GM12878 (cell line): ENCODE results near the gene BTNL2. TPM values are rescaled to one million over a fixed set of nuclear protein-coding genes. Genes with fewer than 3 reads are reported as not detected.

Source experiments
- ATAC-seq: fragments of 200-7000 bp; cut with Tn5 transposase; 3 replicates; pipeline ENCODE4 v1.9.1; 2020; ENCODE audit warnings: mild to moderate bottlenecking, moderate library complexity
- BruUV-seq: library from RNA; stranded (reverse); fragments of 400-500 nt; replicated peaks from 2 replicates; lab custom pipeline; 2021; lab: Mats Ljungman, UMichigan
- CTCF ChIA-PET: fragments of 300-600 bp; sonication (Branson Sonifier 250); formaldehyde crosslinking; extraction: SDS; loops from one replicate; lab custom pipeline; 2021; ENCODE audit warnings: inconsistent platforms; lab: Yijun Ruan, JAX
- POLR2A ChIA-PET: fragments of 350-600 bp; formaldehyde crosslinking; extraction: SDS; loops from one replicate; lab custom pipeline; 2021; ENCODE audit warnings: inconsistent platforms; lab: Charles Lee
- RAD21 ChIA-PET: fragments of 300-600 bp; sonication (Branson Sonifier 250); formaldehyde crosslinking; loops from one replicate; lab custom pipeline; 2023; ENCODE audit warnings: antibody characterized with exemption; ENCODE audit not compliant: unreplicated experiment; lab: Charles Lee
- SMC1A ChIA-PET: fragments of 300-600 bp; sonication (Branson Sonifier 250); formaldehyde crosslinking; loops from one replicate; lab custom pipeline; 2023; ENCODE audit not compliant: unreplicated experiment, uncharacterized antibody; lab: Charles Lee
- DNase-seq: peaks from one replicate; pipeline ENCODE4 v3.0.0-alpha.2; 2011; ENCODE audit warnings: low read depth, low spot score
- FAIRE-seq: peaks from 3 replicates; lab custom pipeline; 2011; peaks lifted over from hg19 to GRCh38; lab: Jason Lieb, UNC
- H2AFZ ChIP-seq: 2 replicates; pipeline ENCODE4 v1.6.0; 2011; ENCODE audit warnings: low read depth, low read length, control low read depth; ENCODE audit not compliant: control insufficient read depth
- H3K27ac ChIP-seq: 2 replicates; pipeline ENCODE4 v1.5.1; 2011; ENCODE audit warnings: control low read depth; ENCODE audit not compliant: control insufficient read depth, insufficient read depth
- H3K27me3 ChIP-seq, 2 experiments: replicated peaks in 1 of 2; 2 replicates each; pipeline versions ENCODE4 v1.6.0 to v1.6.1; 2011; ENCODE audit warnings: low read length in 1 of 2; ENCODE audit not compliant: control insufficient read depth in 2 of 2, insufficient read depth in 2 of 2
- H3K36me3 ChIP-seq, 2 experiments: 2 replicates each; pipeline ENCODE4 v1.5.1; 2011; ENCODE audit warnings: low read length in 1 of 2; ENCODE audit not compliant: control insufficient read depth in 2 of 2, insufficient read depth in 2 of 2
- H3K4me1 ChIP-seq: 2 replicates; pipeline ENCODE4 v1.6.1; 2011; ENCODE audit warnings: mild to moderate bottlenecking, low read length, moderate library complexity, mixed read lengths; ENCODE audit not compliant: control insufficient read depth, insufficient read depth
- H3K4me2 ChIP-seq: 2 replicates; pipeline ENCODE4 v1.6.0; 2011; ENCODE audit warnings: control low read depth; ENCODE audit not compliant: control insufficient read depth, insufficient read depth
- H3K4me3 ChIP-seq: fragments of 200-600 bp; sonication (generic); 2 replicates; pipeline ENCODE4 v1.5.1; 2016
- H3K79me2 ChIP-seq: 2 replicates; pipeline ENCODE4 v1.6.0; 2011; ENCODE audit warnings: low read length; ENCODE audit not compliant: control insufficient read depth, insufficient read depth
- H3K9ac ChIP-seq: 2 replicates; pipeline ENCODE4 v1.8.0; 2011; ENCODE audit warnings: low read length, control low read depth, mixed read lengths; ENCODE audit not compliant: control insufficient read depth, insufficient read depth
- H3K9me3 ChIP-seq: replicated peaks from 3 replicates; pipeline ENCODE4 v1.5.1; 2011; ENCODE audit warnings: mild to moderate bottlenecking, low read length; ENCODE audit not compliant: control insufficient read depth, insufficient read depth
- H4K20me1 ChIP-seq: 2 replicates; pipeline ENCODE4 v1.6.0; 2011; ENCODE audit not compliant: control insufficient read depth, insufficient read depth
- BMI1 ChIP-seq: fragments of 450-650 bp; IDR thresholded peaks from 2 replicates; pipeline ENCODE4 v1.6.1; 2016; ENCODE audit warnings: mild to moderate bottlenecking, moderate library complexity, borderline replicate concordance
- E2F8 ChIP-seq: fragments of 450-650 bp; IDR thresholded peaks from 2 replicates; pipeline ENCODE4 v1.6.1; 2018; ENCODE audit warnings: mild to moderate bottlenecking, low read depth, moderate library complexity; ENCODE audit not compliant: partially characterized antibody
- ELK1 ChIP-seq: IDR thresholded peaks from 2 replicates; pipeline ENCODE4 v1.6.1; 2012; ENCODE audit warnings: low read depth, low read length, improper control_type of control experiment
- GABPA ChIP-seq: IDR thresholded peaks from 2 replicates; pipeline ENCODE4 v1.6.1; 2014; ENCODE audit warnings: antibody characterized with exemption, low read depth, mild to moderate bottlenecking, inconsistent platforms
- MTA2 ChIP-seq: fragments of 450-650 bp; IDR thresholded peaks from 2 replicates; pipeline ENCODE4 v1.6.1; 2016; ENCODE audit warnings: low read depth, mild to moderate bottlenecking, moderate library complexity
- PAX8 ChIP-seq: fragments of 450-650 bp; IDR thresholded peaks from 2 replicates; pipeline ENCODE4 v1.6.1; 2017; ENCODE audit warnings: mild to moderate bottlenecking, moderate library complexity
- PML ChIP-seq: IDR thresholded peaks from 2 replicates; pipeline ENCODE4 v1.6.1; 2012; ENCODE audit warnings: low read length, inconsistent platforms
- PRDM15 ChIP-seq: fragments of 450-650 bp; formaldehyde crosslinking; IDR thresholded peaks from 2 replicates; pipeline ENCODE4 v1.4.0; 2020; ENCODE audit warnings: mild to moderate bottlenecking, moderate library complexity
- RBBP5 ChIP-seq: fragments of 200-600 bp; sonication (generic); conservative IDR thresholded peaks from 2 replicates; pipeline ENCODE4 v1.6.1; 2016
- RUNX3 ChIP-seq: IDR thresholded peaks from 2 replicates; pipeline ENCODE4 v1.6.1; 2012; ENCODE audit warnings: low read length, inconsistent platforms
- TCF3 ChIP-seq: IDR thresholded peaks from 2 replicates; pipeline ENCODE4 v1.6.1; 2012; ENCODE audit warnings: low read depth, mild to moderate bottlenecking, low read length, borderline replicate concordance; ENCODE audit not compliant: insufficient read depth
- YY1 ChIP-seq: IDR thresholded peaks from 2 replicates; pipeline ENCODE4 v1.6.1; 2011; ENCODE audit warnings: low read depth, mild to moderate bottlenecking, low read length
- ZBTB33 ChIP-seq: fragments of 450-650 bp; IDR thresholded peaks from 2 replicates; pipeline ENCODE4 v1.6.1; 2017; ENCODE audit warnings: mild to moderate bottlenecking
- ZNF217 ChIP-seq: fragments of 450-650 bp; IDR thresholded peaks from 2 replicates; pipeline ENCODE4 v1.6.1; 2017; ENCODE audit warnings: antibody characterized with exemption, mild to moderate bottlenecking
- ZNF622 ChIP-seq: fragments of 450-650 bp; IDR thresholded peaks from 2 replicates; pipeline ENCODE4 v1.6.1; 2017; ENCODE audit warnings: mild to moderate bottlenecking, inconsistent platforms
- WGBS: methylation state at CpG from one replicate; pipeline ENCODE4 v1.1.6; 2016; ENCODE audit warnings: low lambda C conversion rate; ENCODE audit not compliant: insufficient replicate concordance, insufficient coverage; ENCODE audit errors: missing lambda C conversion rate; 5-methylcytosine and 5-hydroxymethylcytosine counted together
- in situ Hi-C: fragments of 300-500 bp; cut with MboI; formaldehyde crosslinking; loops from 9 replicates; pipeline ENCODE4 v1.14.3; 2018; ENCODE audit warnings: mixed read lengths
- intact Hi-C: fragments of 100-400 bp; cut with micrococcal nuclease; formaldehyde crosslinking; loops from one replicate; pipeline ENCODE4 v1.14.2; 2022; ENCODE audit not compliant: unreplicated experiment
- polyA plus RNA-seq, 11 experiments: library from polyadenylated mRNA; depleted of rRNA in 4 of 11; unstranded in 6 of 11; stranded (reverse) in 5 of 11; fragments of >200 nt; fragmentation: Nextera tagmentation in 4 of 11; fragmentation: Illumina TruSeq in 1 of 11; extraction: Ambion mirVana in 4 of 11; extraction: Trizol in 1 of 11; gene quantifications; 1 replicate in 1 of 11; 2 replicates in 10 of 11; pipeline versions ENCODE4 v1.2.1 to v1.2.3, GENCODE V29; 2011 to 2016; ENCODE audit warnings: inconsistent platforms in 2 of 11, missing spikeins in 2 of 11, low read depth in 1 of 11
- total RNA-seq, 4 experiments: library from RNA; depleted of rRNA in 3 of 4; stranded (reverse); fragments of >200 nt in 3 of 4; fragmentation: Illumina TruSeq in 1 of 4; extraction: Trizol in 1 of 4; gene quantifications; 2 replicates each; pipeline versions ENCODE4 v1.2.1 to v1.2.3, GENCODE V29; 2013 to 2021

Gene BTNL2
- total and polyA plus RNA-seq, 10 of the 15 experiments (the other 5 are each of a cell fraction or from before 2014, with no cell fraction given): 0.11 to 0.29 (median 0.26) TPM; not detected in 5

- DNase-seq: no peak
- BruUV-seq: no TSS peak
- H2AFZ ChIP-seq: no peak overlapping the region
- H3K36me3 ChIP-seq: no peaks in the 10 kb centered on the region
- H3K27ac ChIP-seq: no peak overlapping the region
- no peak overlapping the region for H3K9ac ChIP-seq
- in situ Hi-C loops: loop anchor here (5.0 kb wide), 1 partner anchor 270 kb away; no protein-coding TSS in a partner anchor
- H3K4me1 ChIP-seq: no peaks in the 10 kb centered on the region
- ChIA-PET SMC1A (interaction anchor here (0.8 to 5.9 kb wide), 7 partner anchors 10 to 274 kb away, joined by 3 to 30 read pairs (median 4); no protein-coding TSS in a partner anchor), RAD21 (no interaction called here), POLR2A (no interaction called here), CTCF (interaction anchor here (0.8 to 9.5 kb wide), 5 partner anchors 13 to 359 kb away, joined by 3 to 65 read pairs (median 22); no protein-coding TSS in a partner anchor)
- H4K20me1 ChIP-seq: no peaks in the 10 kb centered on the region
- no peak for FAIRE-seq
- no peaks in the 10 kb centered on the region for H3K79me2 ChIP-seq
- no peaks in the 10 kb centered on the region for H3K9me3 ChIP-seq
- H3K4me3 ChIP-seq: no peak overlapping the region
- intact Hi-C loops: no loop called here
- no peaks in the 10 kb centered on the region for H3K27me3 ChIP-seq
- WGBS: 0% methylated on average over 1 of the region's 1 CpG
- no peak overlapping the region for H3K4me2 ChIP-seq
- ATAC-seq: no peak
- TF ChIP-seq BMI1: no peak
- TF ChIP-seq GABPA: no peak
- no peak for TF ChIP-seq ZNF622
- TF ChIP-seq PML: no peak
- TF ChIP-seq E2F8: no peak
- no peak for TF ChIP-seq PRDM15 (CRISPR knock-in tag)
- TF ChIP-seq RBBP5: no peak
- TF ChIP-seq RUNX3: no peak
- TF ChIP-seq ZNF217: no peak
- TF ChIP-seq TCF3: no peak
- TF ChIP-seq YY1: no peak
- no peak for TF ChIP-seq ELK1
- no peak for TF ChIP-seq PAX8
- no peak for TF ChIP-seq MTA2
- no peak for TF ChIP-seq ZBTB33
These were observed 20.2 kb upstream of the BTNL2 start for GRCh38 chr6:32427218-32427617.
